B cell (primary cell): ENCODE results near the gene KLHL18. TPM values are rescaled to one million over a fixed set of nuclear protein-coding genes. Genes with fewer than 3 reads are reported as not detected.

Experiments
- ATAC-seq: fragments of 200-7000 bp; cut with Tn5 transposase; one replicate; pipeline ENCODE4 v1.10.0; 2021; ENCODE audit warnings: low read depth, mild to moderate bottlenecking, moderate number of reproducible peaks, moderate library complexity
- CTCF ChIA-PET: fragments of 350-600 bp; sonication (Branson Sonifier 250); formaldehyde crosslinking; loops from one replicate; lab custom pipeline; 2021; ENCODE audit warnings: antibody characterized with exemption, inconsistent platforms; lab: Charles Lee
- POLR2A ChIA-PET: fragments of 350-600 bp; sonication (Branson Sonifier 250); formaldehyde crosslinking; loops from one replicate; lab custom pipeline; 2021; ENCODE audit warnings: antibody characterized with exemption; lab: Charles Lee
- DNase-seq: peaks from one replicate; pipeline ENCODE4 v3.0.0; 2013
- H2AFZ ChIP-seq: 2 replicates; pipeline ENCODE4 v1.6.1; 2012; ENCODE audit warnings: mild to moderate bottlenecking, low read depth, low read length; ENCODE audit not compliant: insufficient read depth, poor library complexity, severe bottlenecking
- H3K27ac ChIP-seq, 2 donors: 1 replicate in 1 of 2; 2 replicates in 1 of 2; pipeline ENCODE4 v1.5.1; 2012 to 2013; ENCODE audit warnings: low read length in 2 of 2, mild to moderate bottlenecking in 2 of 2, moderate library complexity in 1 of 2
- H3K27me3 ChIP-seq, 4 experiments: fragments of 200-600 bp in 1 of 4; sonication (generic) in 1 of 4; replicated peaks in 1 of 4; 1 replicate in 2 of 4; 2 replicates in 2 of 4; pipeline versions ENCODE4 v1.6.1 to v1.7.0; 2013 to 2016; ENCODE audit warnings: low read length in 3 of 4, mild to moderate bottlenecking in 2 of 4, mixed read lengths in 1 of 4, moderate library complexity in 1 of 4; ENCODE audit not compliant: insufficient read depth in 4 of 4, control insufficient read depth in 3 of 4; ENCODE audit errors: control extremely low read depth in 1 of 4
- H3K36me3 ChIP-seq, 2 experiments: replicated peaks in 1 of 2; 1 replicate in 1 of 2; 2 replicates in 1 of 2; pipeline versions ENCODE4 v1.6.1 to v1.7.1; 2013; ENCODE audit warnings: low read length in 1 of 2; ENCODE audit not compliant: insufficient read depth in 2 of 2, control insufficient read depth in 1 of 2; ENCODE audit errors: control extremely low read depth in 1 of 2, extremely low read depth in 1 of 2
- H3K4me1 ChIP-seq, 2 donors: fragments of 200-600 bp in 1 of 2; sonication (generic) in 1 of 2; 1 replicate in 1 of 2; 2 replicates in 1 of 2; pipeline versions ENCODE4 v1.5.1 to v1.6.1; 2013 to 2017; ENCODE audit warnings: low read length in 2 of 2; ENCODE audit not compliant: control insufficient read depth in 2 of 2, insufficient read depth in 2 of 2
- H3K4me2 ChIP-seq: replicated peaks from 2 replicates; pipeline ENCODE3; 2012; ENCODE audit warnings: mild to moderate bottlenecking, low read depth, low read length; ENCODE audit not compliant: poor library complexity, severe bottlenecking
- H3K4me3 ChIP-seq, 5 experiments: fragments of 200-600 bp in 1 of 5; sonication (generic) in 1 of 5; 1 replicate in 3 of 5; 2 replicates in 2 of 5; pipeline versions ENCODE4 v1.5.1 to v1.7.0; 2011 to 2016; ENCODE audit warnings: low read length in 4 of 5, mild to moderate bottlenecking in 4 of 5, low read depth in 2 of 5, control low read depth in 1 of 5, moderate library complexity in 1 of 5; ENCODE audit not compliant: insufficient read depth in 1 of 5; ENCODE audit errors: control extremely low read depth in 1 of 5, extremely low read depth in 1 of 5
- H3K79me2 ChIP-seq: fragments of 200-600 bp; sonication (generic); one replicate; pipeline ENCODE4 v1.6.0; 2016; ENCODE audit warnings: low read length; ENCODE audit not compliant: control insufficient read depth, insufficient read depth
- H3K9ac ChIP-seq: fragments of 200-600 bp; sonication (generic); 2 replicates; pipeline ENCODE4 v1.6.1; 2017; ENCODE audit warnings: mild to moderate bottlenecking, low read length, moderate library complexity
- H3K9me3 ChIP-seq, 3 donors: one replicate each; pipeline versions ENCODE4 v1.6.1 to v1.7.1; 2013; ENCODE audit warnings: low read length in 2 of 3; ENCODE audit not compliant: control insufficient read depth in 2 of 3, insufficient read depth in 1 of 3; ENCODE audit errors: control extremely low read depth in 1 of 3
- H4K20me1 ChIP-seq: 2 replicates; pipeline ENCODE4 v1.6.0; 2012; ENCODE audit warnings: mild to moderate bottlenecking, low read length; ENCODE audit not compliant: insufficient read depth, control insufficient read depth, poor library complexity, severe bottlenecking
- H3K27ac Mint-ChIP-seq: one replicate; pipeline ENCODE4 v1.8.0; 2021; ENCODE audit warnings: mixed read lengths
- H3K27me3 Mint-ChIP-seq: one replicate; pipeline ENCODE4 v1.8.0; 2021; ENCODE audit warnings: mixed read lengths
- H3K4me1 Mint-ChIP-seq: one replicate; pipeline ENCODE4 v1.8.0; 2021; ENCODE audit warnings: mixed read lengths
- H3K4me3 Mint-ChIP-seq: one replicate; pipeline ENCODE4 v1.8.0; 2021; ENCODE audit warnings: mixed read lengths
- H3K9me3 Mint-ChIP-seq: one replicate; pipeline ENCODE4 v1.8.0; 2022; ENCODE audit warnings: mixed read lengths; ENCODE audit not compliant: insufficient read depth
- EZH2 ChIP-seq: IDR thresholded peaks from 2 replicates; pipeline ENCODE4 v1.6.1; 2012; ENCODE audit warnings: borderline replicate concordance, low read depth, mild to moderate bottlenecking, moderate library complexity, low read length; ENCODE audit not compliant: insufficient read depth, poor library complexity, severe bottlenecking
- WGBS: methylation state at CpG from one replicate; pipeline ENCODE4 v1.1.5; 2013; ENCODE audit warnings: missing lambda C conversion rate; ENCODE audit not compliant: insufficient coverage; 5-methylcytosine and 5-hydroxymethylcytosine counted together
- intact Hi-C: fragments of 100-400 bp; cut with micrococcal nuclease; formaldehyde crosslinking; loops from one replicate; pipeline ENCODE4 v1.10.0; 2022
- polyA plus RNA-seq: library from polyadenylated mRNA; depleted of rRNA; stranded (reverse); fragments of >200 nt; gene quantifications from 2 replicates; pipeline ENCODE4 v1.2.3, GENCODE V29; 2012
- total RNA-seq, 2 donors: library from RNA; stranded (reverse); fragments of 120-200 nt in 1 of 2; gene quantifications; 1 replicate in 1 of 2; 2 replicates in 1 of 2; pipeline versions ENCODE4 v1.2.3 to v1.2.4, GENCODE V29; 2013 to 2022
- TF ChIP-seq, protein P1 (sequence below): fragments of 200-600 bp; IDR thresholded peaks from one replicate; pipeline ENCODE4 v1.8.0; 2022; ENCODE audit warnings: antibody characterized with exemption, mild to moderate bottlenecking

Gene KLHL18
- total and polyA plus RNA-seq, 2 donors (not counting 1 experiment from before 2014, with no cell fraction given): 30.9 to 50.8 TPM

DNA sequence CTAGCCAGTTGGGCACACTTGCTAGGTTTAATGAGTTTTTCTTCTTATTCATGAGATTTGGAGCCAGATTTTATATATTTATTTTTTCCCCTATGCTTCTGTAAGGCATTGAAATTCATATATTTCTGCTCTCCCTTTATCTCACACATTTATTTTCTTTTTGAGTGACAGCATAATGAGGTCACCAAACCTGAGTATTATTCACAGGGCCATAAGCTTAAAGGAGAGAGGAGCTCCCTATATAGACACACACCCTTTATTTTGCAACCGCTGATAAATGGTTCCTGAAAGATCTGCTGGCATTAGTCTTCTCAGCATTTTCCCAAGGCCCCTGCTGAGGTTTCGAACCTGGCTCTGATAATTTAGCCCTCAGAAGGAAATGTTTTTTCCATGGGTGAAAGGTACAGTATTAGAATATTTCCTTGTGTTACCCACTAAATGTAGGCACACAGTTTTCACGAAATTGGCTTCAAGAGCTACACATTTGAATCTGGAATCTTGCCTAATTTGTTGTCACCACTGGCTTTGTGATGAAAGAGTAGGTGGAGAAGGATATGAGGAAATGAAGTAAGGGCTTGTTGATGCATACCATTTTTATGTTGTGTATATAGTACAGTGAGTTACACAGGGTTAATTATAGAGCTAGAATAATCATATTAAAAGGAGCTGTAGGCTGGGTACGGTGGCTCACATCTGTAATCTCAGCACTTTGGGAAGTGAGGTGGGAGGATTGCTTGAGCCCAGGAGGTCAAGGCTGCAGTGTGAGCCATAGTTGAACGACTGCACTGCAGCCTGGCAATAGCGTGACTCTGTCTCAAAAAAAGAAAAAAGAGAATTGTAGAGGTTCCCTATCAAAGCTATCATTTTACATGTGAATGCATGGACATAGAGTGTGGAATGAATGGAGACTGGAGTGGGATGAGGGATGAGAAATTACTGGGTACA lies 6.5 kb downstream of the KLHL18 start:
- ATAC-seq (no peak), DNase-seq (no peak)
- Histone ChIP-seq H3K36me3 (peaks cover 2 to 41% of the 10 kb centered on the region in 2 experiments), H3K4me3 (no peak overlapping the region), H3K79me2 (peaks cover 100% of the 10 kb centered on the region), H3K27ac (no peak overlapping the region), H3K27me3 (no peaks in the 10 kb centered on the region), H3K4me2 (no peak overlapping the region), H4K20me1 (peaks cover 38% of the 10 kb centered on the region), H2AFZ (no peak overlapping the region), H3K9me3 (no peaks in the 10 kb centered on the region), H3K4me1 (peaks cover 37 to 57% of the 10 kb centered on the region in 2 donors), H3K9ac (no peak overlapping the region)
- H3K4me3 Mint-ChIP-seq: no peak overlapping the region
- ChIA-PET POLR2A (interaction anchor here (0.7 kb wide), 1 partner anchor 39 kb away, joined by 4 read pairs; no protein-coding TSS in a partner anchor), CTCF (interaction anchor here (1.0 kb wide), 1 partner anchor 9 kb away, joined by 3 read pairs; no protein-coding TSS in a partner anchor)
- no peak for TF ChIP-seq EZH2
- TF ChIP-seq, protein P1, sequence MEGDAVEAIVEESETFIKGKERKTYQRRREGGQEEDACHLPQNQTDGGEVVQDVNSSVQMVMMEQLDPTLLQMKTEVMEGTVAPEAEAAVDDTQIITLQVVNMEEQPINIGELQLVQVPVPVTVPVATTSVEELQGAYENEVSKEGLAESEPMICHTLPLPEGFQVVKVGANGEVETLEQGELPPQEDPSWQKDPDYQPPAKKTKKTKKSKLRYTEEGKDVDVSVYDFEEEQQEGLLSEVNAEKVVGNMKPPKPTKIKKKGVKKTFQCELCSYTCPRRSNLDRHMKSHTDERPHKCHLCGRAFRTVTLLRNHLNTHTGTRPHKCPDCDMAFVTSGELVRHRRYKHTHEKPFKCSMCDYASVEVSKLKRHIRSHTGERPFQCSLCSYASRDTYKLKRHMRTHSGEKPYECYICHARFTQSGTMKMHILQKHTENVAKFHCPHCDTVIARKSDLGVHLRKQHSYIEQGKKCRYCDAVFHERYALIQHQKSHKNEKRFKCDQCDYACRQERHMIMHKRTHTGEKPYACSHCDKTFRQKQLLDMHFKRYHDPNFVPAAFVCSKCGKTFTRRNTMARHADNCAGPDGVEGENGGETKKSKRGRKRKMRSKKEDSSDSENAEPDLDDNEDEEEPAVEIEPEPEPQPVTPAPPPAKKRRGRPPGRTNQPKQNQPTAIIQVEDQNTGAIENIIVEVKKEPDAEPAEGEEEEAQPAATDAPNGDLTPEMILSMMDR: no peak
- intact Hi-C loops: no loop called here
- no peaks in the 10 kb centered on the region for H3K27me3 Mint-ChIP-seq
- no peaks in the 10 kb centered on the region for H3K9me3 Mint-ChIP-seq
- peaks cover 81% of the 10 kb centered on the region for H3K4me1 Mint-ChIP-seq
- H3K27ac Mint-ChIP-seq: no peak overlapping the region
- WGBS: 80% methylated on average over 4 of the region's 6 CpGs
